T-helper 22 cell (primary cell): ENCODE results near the gene NOXRED1.
A peak's percentile ranks its signal among the peaks of the same experiment; 100 is the strongest.
"Not testable (repeated sequence)": the region's sequence is repeated elsewhere in the genome, so short reads cannot be mapped to it uniquely, and the experiment has no call there.

Source experiments
- DNase-seq: peaks from one replicate; pipeline ENCODE4 v3.0.0-alpha.2; 2020; ENCODE audit warnings: low read depth

The NOXRED1 gene

DNA sequence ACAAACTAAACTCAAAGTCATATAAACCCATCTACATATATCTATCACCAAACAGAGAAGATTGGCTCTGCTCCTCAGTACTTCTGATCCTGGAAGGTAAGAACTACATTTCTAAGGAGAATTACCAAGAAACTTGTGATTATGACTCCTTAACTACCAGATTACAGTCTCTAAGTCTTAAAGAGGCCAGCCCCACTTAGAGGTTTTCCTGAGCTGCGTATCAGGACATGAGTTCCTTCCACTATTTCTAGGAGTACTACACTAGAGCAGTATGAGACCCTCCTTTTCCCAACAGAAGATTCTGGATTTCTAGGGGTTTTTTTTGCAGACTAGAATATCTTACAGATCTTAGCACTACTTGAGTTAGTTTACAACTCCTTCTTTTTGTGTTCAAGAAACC lies at the start of gene NOXRED1:
NOXRED1 (minus strand) TSS at position 101 of the 400 bp plus-strand sequence. CDS start 634 bp downstream, outside the sequence.
- DNase-seq: no peak

DNA sequence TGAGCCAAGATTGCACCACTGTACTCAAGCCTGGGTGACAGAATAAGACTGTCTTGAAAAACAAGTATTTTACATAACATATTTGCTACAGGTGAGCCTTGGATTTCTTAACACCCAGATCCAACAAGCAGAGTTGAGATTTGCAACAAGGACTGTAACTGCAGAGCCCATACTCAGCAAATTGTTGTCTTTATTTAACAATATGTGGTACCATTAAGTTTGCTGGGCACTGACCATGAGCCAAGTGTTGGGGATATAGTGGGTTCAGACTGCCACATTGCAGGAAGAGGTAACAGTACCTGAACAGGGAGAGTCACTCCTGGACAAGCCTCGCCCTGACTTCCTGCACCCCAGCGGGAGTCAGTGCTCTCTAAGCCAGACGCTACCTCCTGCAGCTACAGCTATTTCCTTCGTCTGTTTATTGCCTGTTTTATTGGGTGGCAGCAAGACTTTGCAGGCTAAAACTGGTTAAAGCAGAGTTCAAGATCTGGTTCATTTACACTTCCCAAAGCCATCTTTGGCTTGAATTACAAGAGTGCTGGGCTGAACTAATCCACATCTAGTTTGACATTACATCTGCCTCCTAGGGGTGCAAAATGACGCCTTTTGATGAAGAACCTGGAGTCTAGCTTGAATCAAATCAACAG lies 47.0 kb upstream of the NOXRED1 start:
- no peak for DNase-seq

GRCh38 chr14:77469539-77469938 lies 46.2 kb upstream of the NOXRED1 start:
- DNase-seq: no peak

- DNase-seq: no peak
Measured at GRCh38 chr14:77469067-77469505, 45.8 kb upstream of the NOXRED1 start.

DNA sequence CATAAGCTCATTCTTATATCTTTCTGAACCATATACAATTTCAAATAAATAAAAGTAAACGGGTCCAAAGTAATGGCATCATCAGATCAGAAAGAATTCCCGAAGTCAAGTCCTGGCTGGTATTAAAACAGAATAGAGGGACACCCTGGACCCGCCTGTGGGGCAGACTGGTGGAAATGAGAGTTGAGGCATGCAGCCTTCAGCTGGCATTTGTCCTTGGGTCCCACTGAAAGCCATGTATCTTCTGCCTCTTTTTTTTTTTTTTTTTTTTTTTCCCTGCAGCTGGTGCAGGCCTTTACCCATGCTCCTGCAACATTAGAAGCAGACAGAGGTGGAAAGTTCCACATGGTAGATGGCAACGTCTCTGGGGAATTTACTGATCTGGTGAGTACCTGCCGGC lies 44.5 kb upstream of the NOXRED1 start:
- no peak for DNase-seq

DNA sequence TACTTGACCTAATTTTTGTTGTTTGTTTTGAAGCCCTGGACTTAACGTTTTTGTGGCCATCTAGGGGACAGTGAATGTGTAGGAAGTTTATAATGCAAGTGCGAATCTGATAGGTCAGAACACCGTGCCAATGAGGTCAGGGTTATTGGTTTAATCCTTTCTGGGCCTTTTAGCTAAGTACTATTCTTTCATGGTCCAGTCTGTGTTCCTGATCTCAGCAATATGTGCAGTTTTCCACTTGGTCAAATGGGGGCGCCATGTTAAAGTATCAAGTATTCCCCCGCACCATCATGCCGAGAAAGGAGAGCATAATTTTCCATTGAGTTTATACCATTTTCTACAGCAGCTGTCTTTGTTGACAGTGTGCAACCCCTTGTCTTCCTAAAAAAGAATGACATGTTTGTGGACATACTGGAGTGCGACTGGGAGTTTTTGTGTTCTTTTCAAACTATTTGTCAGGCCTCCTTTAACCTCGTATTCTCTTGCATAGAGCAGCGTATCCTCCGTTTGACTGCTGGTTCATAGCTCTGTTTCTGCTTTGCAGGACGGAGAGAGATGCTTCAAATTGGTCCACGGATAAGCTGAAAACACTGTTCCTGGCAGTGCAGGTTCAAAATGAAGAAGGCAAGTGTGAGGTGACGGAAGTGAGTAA lies 35.9 kb upstream of the NOXRED1 start:
- DNase-seq: peak; percentile 8

DNA sequence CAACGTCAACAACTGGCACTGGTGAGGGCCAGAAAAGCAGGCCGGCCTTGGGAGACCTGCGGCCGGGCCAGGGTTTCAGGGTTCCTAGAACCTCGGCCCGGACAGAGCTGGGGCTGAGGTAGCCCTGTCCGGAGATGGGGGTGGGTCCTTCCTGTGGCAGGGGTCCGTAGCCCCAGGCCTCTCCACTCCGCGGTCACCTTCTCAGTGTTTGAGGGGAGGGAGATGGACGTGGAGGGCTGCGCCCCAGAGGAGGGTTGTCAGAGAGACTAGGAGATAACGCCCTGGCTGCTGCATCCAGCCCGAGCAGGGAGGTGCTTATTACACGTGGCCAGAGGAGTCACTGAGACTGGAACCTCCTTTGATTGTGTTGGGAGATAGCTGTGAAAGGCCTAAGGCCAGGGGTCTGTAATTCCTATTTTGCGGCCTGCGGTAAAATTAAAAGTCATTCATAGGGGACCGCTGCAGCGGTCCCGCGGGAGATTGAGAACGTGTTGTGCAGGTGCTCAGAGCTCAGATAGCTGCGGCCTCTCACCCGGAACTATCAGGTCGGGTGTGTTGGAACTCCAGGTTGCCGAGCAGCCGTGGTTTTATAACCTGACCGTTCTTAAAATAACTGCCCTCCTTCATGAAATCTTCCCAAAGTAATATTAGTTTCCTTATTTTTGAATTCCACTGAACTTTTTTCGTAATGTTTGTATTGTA lies 35.1 kb upstream of the NOXRED1 start:
- no peak for DNase-seq

GRCh38 chr14:77457522-77458248 lies 34.4 kb upstream of the NOXRED1 start, which contains the start of the genes AHSA1 and VIPAS39:
AHSA1 (plus strand) TSS chr14:77458093; CDS start chr14:77458190, 97 bp downstream.
VIPAS39 (minus strand) TSS chr14:77457601; CDS start chr14:77454102, 3,499 bp downstream.
- DNase-seq: peak; percentile 94

- DNase-seq: no peak
Measured at GRCh38 chr14:77457115-77457521, 33.8 kb upstream of the NOXRED1 start.

DNA sequence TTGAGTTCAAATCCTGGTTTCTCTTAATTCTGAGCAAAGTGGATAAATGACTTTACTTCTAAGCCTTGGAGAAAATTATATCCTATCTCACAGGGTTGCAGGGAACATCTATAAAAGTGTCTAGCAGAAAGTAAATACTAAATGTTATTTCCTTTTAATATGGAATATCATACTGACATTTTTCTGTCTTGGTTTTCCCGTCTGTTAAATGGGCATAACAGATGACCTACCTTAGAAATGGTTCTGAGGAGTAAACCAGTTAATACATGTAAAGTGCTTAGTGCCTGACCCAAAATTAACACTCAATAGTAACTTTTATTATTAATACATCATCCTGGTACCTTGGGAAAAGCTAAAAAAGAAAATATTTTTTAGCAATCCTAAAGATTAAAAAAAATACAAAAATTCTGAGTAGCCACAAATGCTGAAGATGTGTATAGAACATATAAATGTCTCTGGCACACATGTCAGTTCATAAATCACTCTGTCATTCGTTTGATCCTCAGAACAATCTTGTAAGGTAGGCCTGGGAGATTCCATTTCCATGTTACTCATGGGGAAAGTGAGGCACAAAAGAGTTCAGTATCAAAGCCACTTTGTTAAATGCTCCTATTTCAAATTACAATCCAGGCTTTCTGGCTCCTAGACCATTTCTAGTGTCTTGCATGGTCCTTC lies 32.8 kb upstream of the NOXRED1 start:
- no peak for DNase-seq

DNA sequence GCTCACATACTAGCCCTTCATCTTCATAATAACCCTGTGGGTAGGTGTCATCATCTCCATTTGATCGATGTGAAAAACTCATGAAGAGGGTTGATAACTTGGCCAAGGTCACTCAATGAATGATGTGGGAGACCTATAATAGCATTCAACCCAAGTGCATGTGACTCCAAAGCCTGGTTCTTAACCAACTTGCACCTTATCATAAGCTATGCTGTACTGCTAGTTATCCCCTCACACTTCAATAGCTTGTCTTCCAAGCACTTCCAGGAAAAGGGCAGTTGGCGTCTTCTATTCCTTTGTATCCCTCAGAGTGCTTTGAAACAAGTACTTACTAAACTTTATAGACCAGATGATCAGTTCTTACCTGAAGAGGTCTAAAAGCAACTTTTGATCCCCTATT lies 18.9 kb upstream of the NOXRED1 start:
- DNase-seq: no peak

GRCh38 chr14:77439861-77440260 lies 16.5 kb upstream of the NOXRED1 start:
- DNase-seq: no peak

DNA sequence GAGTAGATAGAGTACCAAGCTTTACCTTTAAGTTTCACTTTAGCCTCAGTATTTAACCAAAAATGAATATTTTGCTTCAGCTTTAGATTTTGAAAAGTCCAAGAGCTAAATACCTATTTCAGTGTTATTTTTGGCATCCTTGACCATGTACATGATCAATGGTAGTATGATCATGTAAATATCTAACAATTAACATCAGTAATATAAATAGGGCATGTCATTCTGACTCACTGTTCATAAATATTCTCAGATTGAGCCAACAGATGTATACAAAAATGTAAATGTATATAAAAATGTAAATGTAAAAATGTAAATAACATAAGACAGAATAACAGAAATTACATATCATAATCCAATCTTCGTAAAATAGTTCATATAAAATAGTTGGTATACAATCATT lies 15.3 kb upstream of the NOXRED1 start:
- DNase-seq: no peak

DNA sequence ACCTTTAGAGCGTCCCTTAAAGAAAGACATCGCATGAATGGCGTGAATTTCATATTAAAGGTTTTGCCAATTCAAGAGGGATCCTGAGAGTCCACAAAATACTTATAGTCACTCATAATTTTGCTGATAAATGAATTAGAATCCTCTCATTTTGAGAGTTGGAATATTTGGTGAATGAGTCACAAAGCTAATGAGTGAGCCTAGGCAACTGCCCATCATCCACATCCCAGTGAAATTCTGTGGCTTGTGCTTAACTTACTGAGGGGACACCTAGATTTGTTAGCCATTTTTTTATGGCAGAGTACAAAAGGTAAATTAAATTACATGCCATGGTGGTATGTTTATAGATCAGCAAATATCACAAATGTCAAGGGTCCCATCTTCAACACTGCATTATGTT lies 12.7 kb upstream of the NOXRED1 start:
- DNase-seq: no peak

DNA sequence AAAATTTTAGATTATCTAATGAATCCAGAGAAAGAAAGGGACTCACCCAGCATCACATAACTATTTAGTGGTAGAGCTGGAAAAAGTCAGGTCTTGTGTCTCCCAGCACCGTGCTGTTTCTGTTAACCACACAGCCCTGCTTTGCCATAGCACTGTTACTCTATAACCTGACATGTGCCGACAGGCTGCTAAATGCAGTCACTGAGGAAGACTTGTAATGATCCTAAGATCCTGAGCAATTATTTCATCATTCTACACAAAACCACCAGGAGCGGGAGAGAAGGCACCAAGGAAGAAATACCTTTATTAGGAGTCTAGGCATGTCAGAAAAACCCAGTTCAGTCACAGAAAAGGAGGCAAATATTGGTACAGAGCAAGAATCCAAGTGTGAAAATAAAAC lies 3.1 kb upstream of the NOXRED1 start:
- no peak for DNase-seq

- DNase-seq: no peak
Measured at GRCh38 chr14:77424862-77425261, 1.5 kb upstream of the NOXRED1 start.

- DNase-seq: no peak
Measured at GRCh38 chr14:77421201-77421600, 2.1 kb downstream of the NOXRED1 start.

- no peak for DNase-seq
Measured at GRCh38 chr14:77416836-77417235, 6.5 kb downstream of the NOXRED1 start.

DNA sequence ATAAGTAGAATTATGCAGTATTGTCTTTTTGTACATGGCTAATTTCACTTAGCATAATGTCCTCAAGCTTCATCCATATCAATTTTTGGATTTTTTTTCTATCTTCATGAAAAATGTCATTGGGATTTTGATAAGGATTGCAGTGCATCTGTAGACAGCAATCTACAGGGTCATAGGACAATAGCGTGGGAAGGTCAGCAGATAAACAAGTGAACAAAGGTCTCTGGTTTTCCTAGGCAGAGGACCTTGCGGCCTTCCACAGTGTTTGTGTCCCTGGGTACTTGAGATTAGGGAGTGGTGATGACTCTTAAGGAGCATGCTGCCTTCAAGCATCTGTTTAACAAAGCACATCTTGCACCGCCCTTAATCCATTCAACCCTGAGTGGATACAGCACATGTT lies 7.2 kb downstream of the NOXRED1 start:
- DNase-seq: not testable (repeated sequence)

GRCh38 chr14:77415403-77416030 lies 7.8 kb downstream of the NOXRED1 start:
- DNase-seq: not testable (repeated sequence)

GRCh38 chr14:77409131-77409533 lies 14.2 kb downstream of the NOXRED1 start:
- DNase-seq: no peak
